Mucosa of rectum (tissue), 2 donors: ENCODE measurements around the gene PXMP4.

Experiments
- H3K27ac ChIP-seq, 2 donors: one replicate each; pipeline ENCODE4 v1.7.0; 2013; ENCODE audit warnings: inconsistent platforms in 2 of 2, low read depth in 2 of 2, low read length in 2 of 2
- H3K27me3 ChIP-seq, 2 donors: one replicate each; pipeline ENCODE4 v1.7.0; 2013; ENCODE audit warnings: low read length in 2 of 2; ENCODE audit not compliant: control insufficient read depth in 2 of 2, insufficient read depth in 2 of 2
- H3K36me3 ChIP-seq, 2 donors: one replicate each; pipeline ENCODE4 v1.7.0; 2013; ENCODE audit warnings: low read length in 2 of 2; ENCODE audit not compliant: control insufficient read depth in 2 of 2, insufficient read depth in 2 of 2
- H3K4me1 ChIP-seq, 2 donors: one replicate each; pipeline ENCODE4 v1.7.0; 2013; ENCODE audit warnings: low read length in 2 of 2, mild to moderate bottlenecking in 1 of 2; ENCODE audit not compliant: control insufficient read depth in 2 of 2, insufficient read depth in 2 of 2
- H3K4me3 ChIP-seq, 2 donors: one replicate each; pipeline ENCODE4 v1.7.0; 2013; ENCODE audit warnings: low read length in 2 of 2
- H3K9ac ChIP-seq, 2 donors: one replicate each; pipeline ENCODE4 v1.7.0; 2013; ENCODE audit warnings: low read length in 2 of 2, low read depth in 1 of 2, mild to moderate bottlenecking in 1 of 2
- H3K9me3 ChIP-seq, 2 donors: one replicate each; pipeline ENCODE4 v1.7.0; 2013; ENCODE audit warnings: low read length in 2 of 2; ENCODE audit not compliant: control insufficient read depth in 2 of 2
- donor health status: healthy.
- donor health status: Normal muscosa, but diverticular disease.

PXMP4 gene

DNA sequence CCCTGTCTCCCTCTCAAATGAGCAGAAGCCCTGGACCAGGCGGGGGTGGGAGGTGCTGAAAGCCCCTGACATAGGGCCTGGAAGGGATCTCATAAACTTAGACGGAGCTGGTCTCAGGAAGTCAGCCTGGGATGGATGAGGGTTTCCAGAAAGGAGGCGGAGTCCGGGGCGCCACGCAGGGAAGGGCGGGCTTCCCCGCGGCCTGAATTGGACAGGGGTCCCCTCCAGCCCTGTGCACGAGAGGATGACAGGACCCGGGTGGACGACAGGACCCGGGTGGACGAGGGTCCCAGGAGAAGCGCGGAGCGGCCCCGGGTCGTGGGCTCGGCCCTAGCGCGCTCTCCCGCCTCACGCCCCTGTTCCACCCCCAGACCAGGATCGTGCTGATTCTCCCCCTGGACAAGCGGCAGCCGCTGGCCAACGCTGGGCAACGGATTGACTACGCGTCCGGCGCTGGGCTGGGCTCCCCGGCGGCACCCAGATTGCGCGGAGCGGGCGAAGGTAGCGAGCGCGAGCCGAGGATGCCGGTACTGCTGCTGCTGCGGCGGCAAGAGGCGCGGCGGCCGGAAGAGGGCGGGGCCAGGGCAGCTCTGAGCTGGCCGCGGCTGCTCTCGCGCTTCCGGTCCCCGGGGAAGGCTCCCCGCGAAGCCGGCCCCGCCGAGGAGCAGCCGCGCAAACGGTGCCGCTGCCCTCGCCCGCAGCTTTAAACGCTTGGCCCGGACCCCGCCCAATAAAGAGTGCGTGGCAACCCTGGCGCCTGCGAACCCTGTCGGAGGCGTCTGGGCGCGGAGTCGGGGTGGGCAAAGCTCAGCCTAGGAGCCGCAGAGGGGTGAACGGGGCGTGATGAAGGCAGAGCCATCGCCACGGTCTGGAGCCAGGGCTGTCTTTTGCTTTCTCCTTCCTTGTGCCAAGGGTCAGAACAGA lies 56.7 kb downstream of the PXMP4 start:
- peak overlapping the region; percentile 55 to 84 for H3K4me3 ChIP-seq
- H3K4me1 ChIP-seq: peaks cover 37 to 39% of the 10 kb centered on the region in 2 donors
- H3K36me3 ChIP-seq: peaks cover 2 to 7% of the 10 kb centered on the region in 2 donors
- H3K27ac ChIP-seq: peak overlapping the region; percentile 72 to 93
- no peaks in the 10 kb centered on the region for H3K27me3 ChIP-seq
- peak overlapping the region; percentile 73 to 93 for H3K9ac ChIP-seq
- H3K9me3 ChIP-seq: no peaks in the 10 kb centered on the region

DNA sequence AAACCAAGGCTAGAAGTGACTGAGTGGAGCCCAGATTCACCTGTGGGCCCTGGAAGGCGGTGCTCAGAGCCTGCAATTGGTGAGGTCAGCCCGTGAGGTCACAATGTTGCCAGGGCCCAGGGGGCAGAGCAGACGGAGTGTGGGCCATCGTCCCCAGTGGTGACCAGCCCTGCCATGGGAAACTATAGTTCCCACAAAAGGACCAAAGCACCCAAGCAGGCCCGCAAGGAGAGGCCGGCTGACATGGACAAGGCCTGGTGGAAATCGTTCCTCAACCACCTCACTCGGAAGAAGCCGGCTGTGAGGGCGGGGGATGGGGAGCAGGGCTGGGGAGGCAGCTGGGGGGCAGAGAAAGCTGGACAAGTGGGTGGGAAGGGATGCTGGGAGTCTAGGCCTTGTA lies 57.9 kb downstream of the PXMP4 start, which contains the start of gene C20orf144:
TSS of gene C20orf144 (plus strand) at position 156 of the 400 bp plus-strand sequence. CDS start at position 175, 19 bp downstream.
- Histone ChIP-seq H3K27ac (peak within 1 kb of the TSS; percentile 72 to 93), H3K4me3 (peak within 1 kb of the TSS; percentile 55 to 84), H3K9ac (peak within 1 kb of the TSS; percentile 68 to 73), H3K4me1 (peaks cover 25 to 27% of the 10 kb centered on the region in 2 donors), H3K27me3 (no peaks in the 10 kb centered on the region), H3K9me3 (no peaks in the 10 kb centered on the region), H3K36me3 (peaks cover 7 to 12% of the 10 kb centered on the region in 2 donors)

DNA sequence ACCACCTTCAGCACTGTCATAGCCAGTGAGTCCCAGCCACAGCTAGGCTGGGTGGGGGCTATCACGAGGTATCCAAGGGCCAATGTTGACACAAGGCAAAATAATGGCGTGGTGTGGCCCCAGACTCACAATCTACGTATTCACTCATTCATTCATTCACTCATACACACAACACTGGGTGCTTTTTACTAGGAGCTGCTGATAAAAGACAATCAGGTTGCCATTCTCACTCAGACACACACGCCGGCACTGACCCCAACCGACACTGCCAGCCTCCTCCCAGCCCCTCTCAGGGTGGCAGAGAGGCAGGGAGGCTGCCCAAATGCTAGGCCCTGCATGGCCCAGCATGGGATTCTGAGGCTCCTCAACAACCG lies 59.4 kb downstream of the PXMP4 start:
- Histone ChIP-seq H3K27me3 (no peaks in the 10 kb centered on the region), H3K36me3 (peaks cover 7 to 12% of the 10 kb centered on the region in 2 donors), H3K4me1 (peaks cover 15 to 18% of the 10 kb centered on the region in 2 donors), H3K27ac (no peak overlapping the region), H3K4me3 (no peak overlapping the region), H3K9me3 (no peaks in the 10 kb centered on the region), H3K9ac (no peak overlapping the region)

DNA sequence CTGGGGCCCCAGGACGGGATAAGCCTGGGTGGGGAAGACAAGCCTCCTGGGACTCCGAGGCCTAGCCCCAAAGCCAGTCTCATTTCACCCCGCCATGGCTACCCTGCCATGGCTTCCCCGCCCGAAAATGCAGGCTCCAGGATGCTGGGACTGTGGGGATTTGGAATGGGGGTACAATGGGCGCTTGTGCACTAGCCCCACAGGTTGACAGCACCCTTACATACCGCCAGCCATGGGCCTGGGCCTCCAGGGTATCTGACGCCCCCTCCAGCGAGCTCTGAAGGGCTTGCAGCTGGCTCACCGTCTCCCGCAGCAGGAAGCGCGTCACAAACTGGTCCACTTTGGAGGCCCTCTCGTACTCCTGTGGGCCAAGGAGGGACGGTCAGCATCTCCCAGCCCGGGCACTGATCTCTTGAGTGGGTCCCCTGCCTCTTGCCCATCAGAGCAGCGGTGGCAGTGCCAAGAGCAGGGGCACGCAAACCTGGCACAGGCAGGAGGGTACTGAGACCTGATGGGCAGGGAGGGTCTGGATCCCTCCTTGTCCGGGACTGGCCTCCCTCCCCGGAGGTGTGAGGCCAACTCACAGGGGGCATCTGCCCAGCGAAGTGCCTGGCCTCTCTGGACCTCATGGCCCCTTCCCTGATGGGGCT lies 60.0 kb downstream of the PXMP4 start:
- Histone ChIP-seq H3K36me3 (peaks cover 7 to 12% of the 10 kb centered on the region in 2 donors), H3K9me3 (no peaks in the 10 kb centered on the region), H3K9ac (no peak overlapping the region), H3K27ac (no peak overlapping the region), H3K4me1 (peaks cover 15 to 18% of the 10 kb centered on the region in 2 donors), H3K27me3 (no peaks in the 10 kb centered on the region), H3K4me3 (no peak overlapping the region)

DNA sequence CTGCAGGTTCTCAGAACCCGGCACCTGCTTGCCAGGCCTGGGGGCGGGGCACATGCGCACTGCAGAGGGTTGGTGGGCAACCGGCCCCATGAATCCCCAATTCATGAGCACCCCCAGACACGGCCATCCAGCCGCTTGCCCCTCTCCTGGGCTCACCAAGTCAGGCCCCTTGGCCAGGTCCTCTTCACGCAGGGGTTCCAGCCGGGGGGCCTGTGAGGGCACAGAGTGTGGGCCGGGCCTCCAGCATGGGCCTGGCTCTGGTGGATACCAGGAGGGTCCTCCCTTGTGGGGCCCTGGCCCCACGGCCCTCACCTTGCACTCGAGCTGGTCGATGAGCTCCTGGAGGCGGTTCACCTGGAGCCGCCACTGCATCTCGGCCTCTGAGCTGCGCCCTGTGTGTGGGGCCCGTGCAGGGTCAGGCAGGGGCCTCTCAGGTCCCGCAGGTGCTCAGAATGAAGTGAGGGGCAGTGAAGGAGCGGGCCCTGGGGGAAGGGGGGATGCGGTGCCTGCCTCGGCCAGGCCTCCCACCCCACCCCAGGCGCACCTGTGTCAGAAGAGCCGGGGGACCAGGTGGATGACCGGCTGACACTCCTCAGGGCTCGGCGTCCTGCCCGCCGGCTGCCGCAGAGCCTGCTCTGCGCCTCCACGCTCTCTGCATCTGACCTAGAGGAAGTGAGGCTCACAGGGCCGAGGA lies 60.6 kb downstream of the PXMP4 start:
- Histone ChIP-seq H3K27ac (no peak overlapping the region), H3K9ac (no peak overlapping the region), H3K27me3 (no peaks in the 10 kb centered on the region), H3K36me3 (peaks cover 7 to 12% of the 10 kb centered on the region in 2 donors), H3K4me1 (peaks cover 21 to 23% of the 10 kb centered on the region in 2 donors), H3K9me3 (no peaks in the 10 kb centered on the region), H3K4me3 (no peak overlapping the region)

DNA sequence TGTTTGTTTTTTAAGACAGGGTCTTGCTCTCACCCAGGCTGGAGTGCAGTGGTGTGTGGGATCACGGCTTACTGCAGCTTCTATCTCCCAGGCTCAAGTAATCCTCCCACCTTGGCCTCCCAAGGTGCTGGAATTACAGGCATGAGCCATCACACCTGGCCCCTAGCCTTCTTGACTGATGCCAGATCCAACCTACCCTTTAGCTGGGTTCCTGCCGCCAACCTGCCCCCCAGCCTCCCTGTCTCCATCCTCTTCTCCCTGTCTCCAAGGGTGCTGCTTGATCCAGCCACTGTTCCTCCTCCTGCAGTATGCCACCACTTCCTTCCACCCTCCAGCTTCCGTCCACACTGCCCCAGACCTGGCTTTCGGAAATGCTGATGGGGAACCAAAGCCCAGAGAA lies 61.2 kb downstream of the PXMP4 start:
- Histone ChIP-seq H3K36me3 (peaks cover 7 to 12% of the 10 kb centered on the region in 2 donors), H3K4me3 (no peak overlapping the region), H3K9me3 (no peaks in the 10 kb centered on the region), H3K27me3 (no peaks in the 10 kb centered on the region), H3K4me1 (peaks cover 20 to 22% of the 10 kb centered on the region in 2 donors), H3K27ac (no peak overlapping the region), H3K9ac (no peak overlapping the region)

DNA sequence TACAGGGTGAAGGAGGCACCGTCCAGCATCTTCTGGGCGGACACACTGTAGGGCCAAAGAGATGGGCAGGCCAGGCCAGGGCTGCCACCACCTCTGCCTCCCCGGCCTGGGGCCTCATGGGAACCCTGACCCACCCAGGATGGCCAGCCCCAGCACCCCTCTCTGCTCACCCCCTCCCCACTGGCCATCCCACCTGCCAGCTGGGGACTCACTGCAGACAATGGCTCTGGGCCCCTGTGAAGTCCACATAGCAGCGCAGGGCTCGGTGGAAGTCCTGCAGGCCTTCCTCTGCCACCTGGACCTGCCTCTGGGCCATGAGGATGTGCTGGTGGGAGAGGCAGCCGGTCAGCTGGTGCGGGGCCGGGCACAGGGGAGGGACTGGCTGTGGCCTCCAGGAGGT lies 61.6 kb downstream of the PXMP4 start:
- no peaks in the 10 kb centered on the region for H3K9me3 ChIP-seq
- H3K27me3 ChIP-seq: no peaks in the 10 kb centered on the region
- no peak overlapping the region for H3K4me3 ChIP-seq
- peaks cover 7 to 12% of the 10 kb centered on the region in 2 donors for H3K36me3 ChIP-seq
- peaks cover 21 to 25% of the 10 kb centered on the region in 2 donors for H3K4me1 ChIP-seq
- no peak overlapping the region for H3K27ac ChIP-seq
- no peak overlapping the region for H3K9ac ChIP-seq

DNA sequence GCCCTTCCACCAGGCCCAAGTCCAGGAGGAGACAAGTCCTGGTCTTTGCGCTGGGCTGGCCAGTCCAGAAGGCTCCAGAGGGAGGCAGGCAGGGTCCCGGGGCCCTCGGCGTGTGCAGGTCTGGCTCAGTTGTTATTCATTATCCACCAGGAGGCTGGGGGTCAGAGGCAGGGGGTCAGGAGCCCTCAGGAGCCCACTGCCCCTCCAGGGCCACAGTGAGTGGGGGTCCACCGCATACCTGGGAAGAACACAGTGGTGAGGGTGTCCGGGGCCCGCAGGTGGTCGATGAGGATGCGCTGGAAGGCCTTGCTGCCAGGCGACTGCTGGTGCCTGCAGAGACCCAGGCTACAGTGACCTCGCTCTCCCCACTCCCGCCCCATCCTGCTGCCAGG lies 62.4 kb downstream of the PXMP4 start:
- Histone ChIP-seq H3K27ac (no peak overlapping the region), H3K4me1 (peaks cover 20 to 26% of the 10 kb centered on the region in 2 donors), H3K9ac (no peak overlapping the region), H3K9me3 (no peaks in the 10 kb centered on the region), H3K27me3 (no peaks in the 10 kb centered on the region), H3K4me3 (no peak overlapping the region), H3K36me3 (peaks cover 7 to 12% of the 10 kb centered on the region in 2 donors)

DNA sequence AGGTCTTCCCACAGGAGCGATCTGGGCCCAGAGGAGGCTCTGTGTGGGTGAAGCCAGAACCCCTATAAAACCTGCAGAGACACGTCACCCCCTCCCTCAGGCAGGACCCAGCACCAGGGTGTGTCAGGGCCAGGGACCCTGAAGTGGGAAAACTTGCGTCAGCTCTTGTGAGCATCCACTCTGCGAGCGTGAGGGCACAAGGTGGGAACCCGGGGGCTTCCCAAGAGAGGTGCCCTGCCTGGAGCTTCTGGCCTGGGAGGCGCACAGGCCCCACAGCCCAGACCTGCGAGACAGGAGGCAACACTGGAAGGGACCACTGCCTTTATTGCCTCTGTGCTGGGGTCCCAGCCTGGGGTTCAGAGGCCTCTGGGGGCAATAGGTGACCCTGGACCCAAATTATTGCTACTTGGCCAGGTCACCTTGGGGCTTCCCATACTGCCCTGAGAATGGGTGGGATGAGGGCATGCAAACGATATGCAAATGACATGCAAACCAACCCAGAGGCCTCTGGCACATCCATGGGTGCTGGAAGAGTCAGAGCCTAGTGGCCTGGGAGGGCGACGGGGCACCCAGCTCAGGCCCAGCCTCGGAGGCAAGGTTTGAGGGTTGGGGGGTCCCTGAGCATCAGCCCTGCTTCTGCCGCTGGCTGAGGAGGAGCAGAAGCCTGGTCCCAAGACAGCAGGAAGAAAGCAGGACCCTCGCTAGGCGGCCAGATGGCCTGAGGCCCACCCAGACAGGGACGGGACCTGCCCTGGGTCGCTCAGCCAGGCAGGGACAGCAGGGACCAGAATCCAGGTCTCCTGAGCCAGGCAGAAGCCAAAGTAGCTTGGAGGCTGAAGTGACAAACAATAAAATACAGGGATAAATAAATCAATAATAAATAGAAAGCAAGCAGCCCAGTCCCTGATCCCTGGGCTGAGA lies 63.1 kb downstream of the PXMP4 start:
- no peak overlapping the region for H3K4me3 ChIP-seq
- peaks cover 7 to 12% of the 10 kb centered on the region in 2 donors for H3K36me3 ChIP-seq
- no peaks in the 10 kb centered on the region for H3K9me3 ChIP-seq
- H3K9ac ChIP-seq: no peak overlapping the region
- H3K27me3 ChIP-seq: no peaks in the 10 kb centered on the region
- H3K4me1 ChIP-seq: peaks cover 19 to 24% of the 10 kb centered on the region in 2 donors
- H3K27ac ChIP-seq: no peak overlapping the region
